MM.1S (cell line): ENCODE measurements around the gene MMP23B.

Source experiments
- DNase-seq: peaks from one replicate; pipeline ENCODE4 v3.0.0-alpha.2; 2015
- H2AFZ ChIP-seq: fragments of 300-600 bp; sonication (generic); 2 replicates; pipeline ENCODE4 v1.6.0; 2016; ENCODE audit warnings: antibody characterized with exemption, low read length
- H3F3A ChIP-seq: fragments of 300-600 bp; sonication (generic); 2 replicates; pipeline ENCODE4 v1.6.1; 2016; ENCODE audit warnings: mild to moderate bottlenecking, antibody characterized with exemption, low read length, moderate library complexity, mixed read lengths; ENCODE audit not compliant: insufficient read depth
- H3K27ac ChIP-seq: fragments of 300-600 bp; sonication (generic); 2 replicates; pipeline ENCODE4 v1.5.1; 2016; ENCODE audit warnings: mild to moderate bottlenecking, low read length
- H3K27me3 ChIP-seq: fragments of 300-600 bp; sonication (generic); replicated peaks from 2 replicates; pipeline ENCODE4 v1.6.0; 2016; ENCODE audit warnings: low read length; ENCODE audit not compliant: insufficient read depth
- H3K36me3 ChIP-seq: fragments of 300-600 bp; sonication (generic); replicated peaks from 2 replicates; pipeline ENCODE4 v1.6.1; 2016; ENCODE audit warnings: mild to moderate bottlenecking, low read length, mixed read lengths; ENCODE audit not compliant: insufficient read depth
- H3K4me1 ChIP-seq: fragments of 300-600 bp; sonication (generic); 2 replicates; pipeline ENCODE4 v1.6.1; 2016; ENCODE audit warnings: low read length, mixed read lengths
- H3K4me2 ChIP-seq: fragments of 300-600 bp; sonication (generic); 2 replicates; pipeline ENCODE4 v1.6.0; 2016; ENCODE audit warnings: low read depth, low read length
- H3K4me3 ChIP-seq: fragments of 300-600 bp; sonication (generic); 2 replicates; pipeline ENCODE4 v1.5.1; 2016; ENCODE audit warnings: low read length, mixed read lengths
- H3K79me2 ChIP-seq: fragments of 300-600 bp; sonication (generic); 2 replicates; pipeline ENCODE4 v1.6.1; 2016; ENCODE audit warnings: mixed run types, low read length, mixed read lengths
- H3K9ac ChIP-seq: fragments of 300-600 bp; sonication (generic); 2 replicates; pipeline ENCODE4 v1.6.1; 2016; ENCODE audit warnings: low read length, mixed read lengths
- H3K9me2 ChIP-seq: fragments of 300-600 bp; sonication (generic); replicated peaks from 2 replicates; pipeline ENCODE4 v1.6.1; 2016; ENCODE audit warnings: mild to moderate bottlenecking, low read length, mixed read lengths; ENCODE audit not compliant: insufficient read depth
- H3K9me3 ChIP-seq: fragments of 300-600 bp; sonication (generic); replicated peaks from 2 replicates; pipeline ENCODE4 v1.6.1; 2016; ENCODE audit warnings: mild to moderate bottlenecking, low read length, mixed read lengths; ENCODE audit not compliant: insufficient read depth
- H4K20me1 ChIP-seq: fragments of 300-600 bp; sonication (generic); 2 replicates; pipeline ENCODE4 v1.6.1; 2016; ENCODE audit warnings: mild to moderate bottlenecking, low read length, moderate library complexity, mixed read lengths; ENCODE audit not compliant: insufficient read depth
- CTCF ChIP-seq: fragments of 300-600 bp; sonication (generic); IDR thresholded peaks from 2 replicates; pipeline ENCODE4 v1.5.1; 2016; ENCODE audit warnings: antibody characterized with exemption, low read length, mixed read lengths
- EZH2 ChIP-seq: fragments of 300-600 bp; sonication (generic); optimal IDR thresholded peaks from 2 replicates; pipeline ENCODE3; 2017; ENCODE audit warnings: low read depth, mild to moderate bottlenecking, antibody characterized with exemption, low read length, mixed read lengths
- EZH2phosphoT487 ChIP-seq: fragments of 300-600 bp; sonication (generic); IDR thresholded peaks from 2 replicates; pipeline ENCODE4 v1.6.1; 2018; ENCODE audit warnings: antibody characterized with exemption, low read length

Gene MMP23B

GRCh38 chr1:1677718-1678580, 46.0 kb downstream of the MMP23B start:
- Histone ChIP-seq H3F3A (peaks cover 17% of the 10 kb centered on the region), H3K9me2 (no peaks in the 10 kb centered on the region), H2AFZ (peak overlapping the region; percentile 47), H3K4me1 (peaks cover 20% of the 10 kb centered on the region), H3K4me3 (peak overlapping the region; percentile 65), H3K9me3 (no peaks in the 10 kb centered on the region), H3K27me3 (no peaks in the 10 kb centered on the region), H3K27ac (peak overlapping the region; percentile 94), H3K36me3 (no peaks in the 10 kb centered on the region), H3K9ac (peak overlapping the region; percentile 74), H4K20me1 (no peaks in the 10 kb centered on the region), H3K4me2 (peak overlapping the region; percentile 99), H3K79me2 (peaks cover 31% of the 10 kb centered on the region)
- DNase-seq, result peak; percentile 54
- TF ChIP-seq EZH2phosphoT487, result no peak
- no peak for TF ChIP-seq EZH2
- no peak for TF ChIP-seq CTCF

- peak overlapping the region; percentile 65 for H3K4me3 ChIP-seq
- DNase-seq, result peak; percentile 86
- peaks cover 40% of the 10 kb centered on the region for H3K79me2 ChIP-seq
- no peaks in the 10 kb centered on the region for H3K36me3 ChIP-seq
- H3K27ac ChIP-seq, result peak overlapping the region; percentile 94
- peak overlapping the region; percentile 74 for H3K9ac ChIP-seq
- H3F3A ChIP-seq, result peaks cover 17% of the 10 kb centered on the region
- no peaks in the 10 kb centered on the region for H4K20me1 ChIP-seq
- H3K27me3 ChIP-seq, result no peaks in the 10 kb centered on the region
- peak overlapping the region; percentile 99 for H3K4me2 ChIP-seq
- H2AFZ ChIP-seq, result peak overlapping the region; percentile 47; the same call in 1 of the 2 replicates
- no peaks in the 10 kb centered on the region for H3K9me3 ChIP-seq
- H3K4me1 ChIP-seq, result peaks cover 20% of the 10 kb centered on the region
- peak; percentile 88 for TF ChIP-seq CTCF
- TF ChIP-seq EZH2, result no peak
- no peaks in the 10 kb centered on the region for H3K9me2 ChIP-seq
Observed at GRCh38 chr1:1678581-1679380, 46.8 kb downstream of the MMP23B start.

- Histone ChIP-seq H2AFZ (no peak overlapping the region), H3K4me1 (peaks cover 20% of the 10 kb centered on the region), H3K9me3 (no peaks in the 10 kb centered on the region), H3K27me3 (no peaks in the 10 kb centered on the region), H3K27ac (no peak overlapping the region), H3K79me2 (peaks cover 49% of the 10 kb centered on the region), H4K20me1 (no peaks in the 10 kb centered on the region), H3K9ac (no peak overlapping the region), H3K4me2 (no peak overlapping the region), H3K4me3 (no peak overlapping the region), H3K9me2 (no peaks in the 10 kb centered on the region), H3K36me3 (no peaks in the 10 kb centered on the region), H3F3A (peaks cover 17% of the 10 kb centered on the region)
- no peak for DNase-seq
- TF ChIP-seq CTCF (no peak), EZH2phosphoT487 (no peak), EZH2 (no peak)
Observed at GRCh38 chr1:1680031-1680911, 48.3 kb downstream of the MMP23B start.
